ENCODE data around the gene ARHGAP42.

The ARHGAP42 gene

GRCh38 chr11:100759106-100759505 lies 72.0 kb downstream of the ARHGAP42 start:
- no peak for DNase-seq (ENCODE audit: low read depth in 2 of 2)

GRCh38 chr11:100759856-100760255 lies 72.8 kb downstream of the ARHGAP42 start:
- DNase-seq (ENCODE audit: low read depth in 2 of 2) = no peak

- DNase-seq (ENCODE audit: low read depth in 2 of 2) = no peak
These were observed 73.7 kb downstream of the ARHGAP42 start for GRCh38 chr11:100760744-100761143.

DNA sequence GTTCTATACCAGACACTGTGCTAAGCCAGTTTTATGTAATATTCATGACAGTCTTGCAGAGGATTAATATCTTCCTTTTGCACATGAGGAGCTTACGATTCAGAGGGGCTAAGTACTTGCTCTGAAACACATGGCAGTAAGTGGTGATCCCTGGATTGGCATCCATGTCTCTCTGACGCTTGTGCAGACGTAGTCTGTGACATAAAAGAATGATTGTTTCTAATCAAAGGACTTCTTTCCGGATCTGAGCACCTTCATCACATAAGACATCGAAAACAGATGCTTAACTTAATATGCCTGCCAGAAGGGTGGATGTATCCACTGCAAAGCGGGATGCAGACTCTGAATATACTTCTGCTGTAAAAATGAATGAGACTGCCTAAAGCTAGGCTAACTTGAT lies 74.8 kb downstream of the ARHGAP42 start:
- DNase-seq (ENCODE audit: low read depth in 2 of 2) = no peak

- no peak for DNase-seq (ENCODE audit: low read depth in 2 of 2)
These were observed 79.7 kb downstream of the ARHGAP42 start for GRCh38 chr11:100766764-100767163.

GRCh38 chr11:100769165-100769564 lies 82.1 kb downstream of the ARHGAP42 start:
- DNase-seq (ENCODE audit: low read depth in 2 of 2) = no peak

GRCh38 chr11:100769617-100770016 lies 82.5 kb downstream of the ARHGAP42 start:
- DNase-seq (ENCODE audit: low read depth in 2 of 2) = no peak

DNA sequence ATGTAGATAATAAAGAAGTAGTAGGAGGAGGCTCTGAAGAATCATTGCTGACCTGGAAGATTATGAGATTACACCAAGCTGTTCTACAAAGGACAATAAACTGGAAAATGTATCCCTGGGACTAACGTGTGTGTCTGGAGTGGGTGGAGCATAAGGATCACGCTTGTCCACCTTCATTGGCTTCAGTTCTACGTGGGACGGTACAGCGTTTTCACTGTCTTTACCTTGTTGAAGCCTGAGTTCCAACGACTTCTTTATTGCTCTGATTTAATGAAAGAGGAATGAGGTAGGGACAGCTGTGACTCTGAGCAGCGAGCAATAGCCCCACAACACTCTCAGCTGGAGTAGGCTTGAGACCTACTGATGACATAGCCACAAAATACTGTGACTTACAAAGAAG lies 87.0 kb downstream of the ARHGAP42 start:
- DNase-seq (ENCODE audit: low read depth in 2 of 2) = no peak

DNA sequence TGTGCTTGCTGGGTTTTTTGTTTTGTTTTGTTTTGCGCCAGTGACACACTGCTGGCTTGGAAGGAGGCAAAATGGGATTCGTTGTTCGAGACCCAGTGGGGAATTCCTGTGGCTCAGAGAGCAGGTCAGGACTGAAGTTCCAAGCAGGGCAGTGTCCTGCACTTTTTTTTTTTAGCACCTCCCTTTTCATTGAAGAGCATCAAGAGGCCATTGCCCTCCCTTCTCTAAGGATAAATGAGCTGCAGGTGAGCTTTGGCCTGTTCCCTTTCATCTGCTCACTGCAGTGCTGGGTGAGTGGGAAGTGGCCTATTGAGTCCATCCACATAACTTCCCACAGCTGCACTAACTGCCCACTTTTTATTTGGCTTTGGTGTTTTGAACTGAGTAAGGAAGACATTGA lies 87.8 kb downstream of the ARHGAP42 start:
- no peak for DNase-seq (ENCODE audit: low read depth in 2 of 2)

DNA sequence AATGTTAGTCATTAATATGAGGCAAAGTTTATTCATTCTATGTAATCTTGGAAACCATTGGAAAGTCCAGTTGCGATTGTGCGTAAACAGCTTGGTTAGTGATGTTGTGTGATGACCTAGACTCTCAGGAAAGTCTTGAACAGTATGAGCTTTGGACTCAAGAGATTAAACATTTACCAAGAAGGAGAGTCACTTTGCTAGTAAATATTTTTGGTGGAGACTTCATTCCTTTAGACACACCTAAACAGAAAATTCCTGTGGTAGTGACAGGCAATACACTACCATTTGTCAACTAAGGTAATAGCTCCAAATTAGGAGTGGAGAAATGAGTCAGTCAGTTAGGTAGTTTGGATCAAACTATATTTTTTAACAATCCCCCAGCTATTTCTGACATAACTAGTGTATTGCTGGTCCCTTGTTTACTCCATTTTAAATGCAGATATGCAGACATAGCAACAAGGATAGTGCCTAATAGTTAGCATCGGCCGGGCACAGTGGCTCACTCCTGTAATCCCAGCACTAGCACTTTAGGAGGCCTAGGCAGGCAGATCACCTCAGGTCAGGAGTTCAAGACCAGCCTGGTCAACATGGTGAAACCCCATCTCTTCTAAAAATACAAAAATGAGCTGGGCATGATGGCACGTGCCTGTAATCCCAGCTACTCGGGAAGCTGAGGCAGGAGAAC lies 89.3 kb downstream of the ARHGAP42 start:
- no peak for DNase-seq (ENCODE audit: low read depth in 2 of 2)

DNA sequence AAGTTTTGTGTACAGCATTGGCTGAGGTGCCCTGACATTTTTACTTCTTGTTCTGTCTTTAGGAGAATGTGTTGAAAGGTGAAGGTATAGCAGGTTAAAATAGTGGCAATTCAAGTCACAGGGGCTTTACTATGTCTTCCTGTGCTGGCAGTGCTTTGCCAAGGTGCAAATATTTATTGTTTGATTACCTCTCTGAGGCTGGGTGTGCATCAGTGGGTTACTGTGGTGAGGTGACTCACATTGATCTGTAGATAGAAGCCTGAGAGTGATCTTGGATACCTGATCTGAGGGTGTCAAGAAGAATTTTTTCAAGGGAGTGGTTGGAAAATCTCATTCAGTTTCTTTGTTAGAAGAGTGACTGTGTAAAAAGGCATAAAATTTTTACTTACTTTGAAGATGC lies 90.0 kb downstream of the ARHGAP42 start:
- DNase-seq (ENCODE audit: low read depth in 2 of 2) = no peak

DNA sequence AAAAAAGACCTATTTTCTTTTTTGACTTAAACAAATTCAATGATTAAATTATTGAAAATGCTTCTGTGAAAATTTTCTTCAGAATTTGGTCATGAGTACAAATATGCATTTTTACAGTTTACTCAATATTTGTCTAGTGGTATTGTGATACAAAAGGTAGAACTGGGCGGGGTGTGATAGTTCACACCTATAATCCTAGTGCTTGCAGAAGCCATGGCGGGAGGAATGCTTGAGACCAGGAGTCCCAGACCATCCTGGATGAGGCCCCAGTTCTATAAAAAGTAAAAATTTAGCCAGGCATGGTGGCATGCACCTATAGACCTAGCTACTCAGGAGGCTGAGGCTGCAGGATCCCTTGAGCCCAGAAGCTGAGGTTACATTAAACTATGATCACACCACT lies 90.6 kb downstream of the ARHGAP42 start:
- DNase-seq (ENCODE audit: low read depth in 2 of 2) = no peak

- DNase-seq (ENCODE audit: low read depth in 2 of 2) = no peak
These were observed 91.2 kb downstream of the ARHGAP42 start for GRCh38 chr11:100778166-100778785.

DNA sequence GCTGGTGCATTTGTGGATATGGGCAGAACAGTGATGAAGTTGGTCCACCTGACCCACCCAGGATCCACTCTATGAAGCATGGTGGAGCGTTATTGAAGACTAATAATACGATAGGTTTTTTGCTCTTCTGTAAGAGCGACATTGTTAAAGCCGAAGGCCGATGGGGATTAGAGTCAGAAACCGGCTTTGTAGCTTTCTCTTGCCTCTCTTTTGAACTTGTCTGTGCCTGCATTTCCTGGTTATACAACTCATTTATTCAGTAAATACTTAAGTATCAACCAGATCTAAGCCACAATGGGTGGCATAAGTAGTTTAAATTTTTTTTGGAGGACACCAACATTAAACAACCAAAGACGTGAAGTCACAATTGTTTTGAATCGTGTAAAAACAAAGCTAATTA lies 93.4 kb downstream of the ARHGAP42 start:
- DNase-seq (ENCODE audit: low read depth in 2 of 2) = no peak

DNA sequence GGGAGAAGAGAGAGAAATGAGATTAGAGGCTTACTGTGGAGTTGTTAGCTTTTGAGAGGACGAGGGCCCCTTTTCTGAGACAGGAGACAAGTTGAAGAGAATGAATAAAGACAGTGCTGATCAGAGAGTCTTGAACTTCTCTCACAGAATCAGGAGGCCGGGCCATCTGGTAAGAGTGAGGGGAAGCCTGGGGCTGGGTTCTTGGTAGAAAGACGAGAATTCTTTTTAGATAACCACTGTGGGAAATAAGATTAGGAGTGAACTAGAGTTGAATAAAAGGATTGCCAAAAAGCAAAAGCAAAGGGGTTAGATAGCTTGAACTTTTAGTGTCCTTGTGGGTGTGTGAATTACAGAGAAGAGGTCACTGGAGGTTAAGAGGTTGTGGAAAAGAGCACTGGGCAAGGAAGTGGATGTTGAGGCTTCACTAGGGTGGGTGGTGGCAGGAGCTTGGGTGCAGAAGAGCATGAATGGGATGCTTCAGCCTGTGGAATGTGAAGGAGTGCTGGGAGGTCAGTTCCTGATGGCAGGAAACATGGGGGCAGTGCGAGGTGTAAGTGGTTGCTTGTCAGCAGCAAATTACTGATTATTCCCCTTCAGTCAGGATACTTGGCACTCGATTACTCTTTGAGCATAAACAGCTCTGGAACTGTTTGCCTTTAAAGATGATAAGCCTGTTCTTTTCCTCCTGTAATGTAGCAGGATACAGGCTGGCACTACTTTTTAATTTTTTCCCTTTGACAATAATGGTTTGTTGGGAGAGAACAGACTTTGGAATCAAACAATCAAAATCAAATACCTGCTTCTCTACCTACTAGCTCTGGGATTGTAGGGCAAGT lies 98.3 kb downstream of the ARHGAP42 start:
- no peak for DNase-seq (ENCODE audit: low read depth in 2 of 2)

DNA sequence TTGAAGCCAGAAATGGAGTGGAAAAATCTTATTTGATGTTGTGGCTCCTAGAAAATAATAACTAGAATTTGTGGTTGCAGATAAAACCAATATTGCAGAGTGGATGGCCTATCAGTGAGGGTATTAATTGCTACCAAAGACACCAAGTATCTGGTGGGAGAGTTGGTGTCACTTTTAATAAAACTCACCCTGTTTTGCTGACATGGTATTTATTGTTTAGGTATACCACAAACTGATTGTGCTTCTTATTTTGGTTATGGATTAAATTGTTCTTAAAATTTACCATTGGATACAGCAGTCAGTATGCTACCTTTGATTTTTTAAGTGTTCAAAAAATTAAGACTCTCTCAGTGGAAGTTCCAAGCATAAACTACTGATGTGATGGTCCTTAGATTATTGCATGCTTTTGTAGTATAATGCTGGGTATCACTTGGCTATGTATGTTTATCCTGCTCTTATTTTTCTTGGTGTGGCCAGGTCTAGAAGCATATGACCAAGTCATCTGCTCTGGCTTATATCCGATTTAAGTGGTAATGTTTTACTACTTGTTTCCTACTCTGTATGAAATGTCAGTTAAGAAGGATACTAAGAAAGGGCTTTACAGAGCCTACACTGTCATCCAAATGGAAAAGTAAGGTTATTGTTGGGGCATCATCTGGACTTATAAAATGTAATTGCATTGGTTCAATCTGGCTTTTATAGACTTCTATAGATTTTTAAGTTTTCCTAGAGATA lies 101.6 kb downstream of the ARHGAP42 start:
- no peak for DNase-seq (ENCODE audit: low read depth in 2 of 2)

DNA sequence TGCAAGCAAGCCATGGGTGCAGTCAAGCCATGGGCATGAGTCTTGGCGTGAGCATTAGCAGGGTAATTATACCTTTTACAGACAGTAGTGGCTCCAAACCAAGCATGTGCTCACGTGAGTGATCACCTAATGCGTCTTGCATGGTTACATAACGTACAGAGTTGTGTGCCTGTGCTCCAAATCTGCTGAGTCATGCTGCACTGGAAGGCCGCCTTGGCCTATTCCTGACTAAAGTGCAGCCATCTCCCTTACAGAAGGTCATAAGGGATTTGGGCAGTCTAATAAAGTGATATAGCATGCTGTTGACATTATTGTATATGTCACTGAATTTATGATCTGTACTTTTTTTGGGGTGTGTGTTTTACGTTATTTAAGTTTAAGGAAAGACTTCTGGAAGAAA lies 102.4 kb downstream of the ARHGAP42 start:
- no peak for DNase-seq (ENCODE audit: low read depth in 2 of 2)

- DNase-seq (ENCODE audit: low read depth in 2 of 2) = no peak
These were observed 103.0 kb downstream of the ARHGAP42 start for GRCh38 chr11:100790073-100790472.

GRCh38 chr11:100791103-100791502 lies 104.0 kb downstream of the ARHGAP42 start:
- DNase-seq (ENCODE audit: low read depth in 2 of 2) = no peak

DNA sequence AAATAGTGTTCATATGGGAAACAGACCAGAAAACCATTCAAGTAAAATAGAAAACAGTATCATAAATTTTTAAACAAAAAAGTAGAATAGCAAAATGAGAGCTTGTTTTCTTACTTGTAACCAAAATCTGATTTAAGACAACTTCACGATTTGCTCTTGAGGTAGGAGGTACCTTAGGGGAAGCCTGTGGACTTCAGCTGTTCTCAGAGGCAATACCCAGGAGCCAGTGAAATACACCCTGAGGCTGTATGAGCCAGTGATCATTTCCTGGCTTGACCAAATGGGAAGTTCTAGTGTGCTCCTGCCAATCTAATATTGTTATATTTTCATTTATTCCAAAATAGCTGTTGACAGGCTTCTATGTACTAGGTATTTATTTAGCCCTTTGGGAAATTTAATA lies 104.8 kb downstream of the ARHGAP42 start:
- no peak for DNase-seq (ENCODE audit: low read depth in 2 of 2)

- no peak for DNase-seq (ENCODE audit: low read depth in 2 of 2)
These were observed 106.4 kb downstream of the ARHGAP42 start for GRCh38 chr11:100793525-100793924.

GRCh38 chr11:100794446-100794845 lies 107.4 kb downstream of the ARHGAP42 start:
- DNase-seq (ENCODE audit: low read depth in 2 of 2) = no peak
